DLD1 (cell line): ENCODE data around the gene ZFP36L1.

Experiments used
- in situ Hi-C: cut with HindIII; loops from 2 replicates; pipeline ENCODE4 v1.10.0; 2017; ENCODE audit warnings: low sequenced_read_pairs

Gene ZFP36L1

DNA sequence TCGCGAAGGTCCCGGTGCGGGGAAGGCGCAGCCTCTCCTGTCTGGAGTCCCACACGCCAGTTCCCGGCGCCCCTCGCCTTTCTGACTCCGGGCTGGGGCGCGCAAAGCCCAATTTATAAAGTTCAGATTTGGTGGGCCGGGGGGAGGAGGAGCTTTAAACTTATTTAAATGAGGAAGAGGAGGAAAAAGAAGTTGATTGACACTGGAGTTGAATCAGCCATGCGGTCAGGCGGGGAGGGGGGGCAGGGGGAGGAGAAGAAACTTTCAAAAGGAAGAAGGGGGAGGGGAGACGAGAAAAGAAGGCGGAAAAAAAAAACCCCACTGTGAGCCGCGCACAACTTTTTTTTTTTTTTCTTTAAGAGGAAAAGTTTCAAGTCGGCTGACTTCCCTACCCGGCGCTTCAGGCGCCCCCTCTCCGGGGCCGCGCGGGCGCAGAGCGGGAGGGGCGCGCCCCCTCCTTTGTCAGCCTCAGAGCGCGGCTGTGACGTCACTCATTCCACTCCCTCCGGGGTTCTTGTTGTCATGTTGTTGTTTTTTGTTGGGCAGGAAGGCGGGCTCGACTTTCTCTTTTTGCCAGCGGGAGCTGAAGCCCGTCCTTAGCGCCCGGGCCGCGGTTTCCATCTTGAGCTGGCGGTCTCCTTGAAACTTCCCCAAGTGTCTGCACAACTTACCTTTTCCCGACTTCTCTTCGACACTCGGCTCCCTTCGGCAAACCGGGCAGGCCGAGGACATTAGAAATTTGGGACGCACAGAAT lies at the start of gene ZFP36L1:
Gene ZFP36L1, minus strand, starts transcription at position 89 of the 755 bp plus-strand sequence. CDS start 129 bp downstream, outside the sequence.
- in situ Hi-C loops = no loop called here

DNA sequence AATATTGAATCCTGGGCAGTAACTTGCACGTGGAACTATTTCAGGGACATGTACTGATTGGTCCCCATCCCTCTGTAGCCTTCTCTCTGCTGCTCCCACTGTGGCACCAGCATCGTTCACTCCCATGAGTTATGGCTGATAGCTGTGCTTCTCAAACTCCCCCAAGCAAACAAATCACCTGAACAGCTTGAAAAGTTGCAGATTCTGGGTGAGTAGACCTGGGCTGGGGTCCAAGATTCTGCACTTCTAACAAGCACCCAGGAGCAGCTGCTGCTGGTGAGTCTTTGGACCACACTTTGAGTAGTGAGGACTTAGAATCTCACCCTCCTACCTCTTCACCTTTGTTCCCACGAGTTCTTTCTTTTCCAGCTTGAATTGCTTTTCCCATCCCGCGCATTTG lies 49.4 kb upstream of the ZFP36L1 start:
- in situ Hi-C loops = no loop called here

- in situ Hi-C loops = no loop called here
Observed at GRCh38 chr14:68841016-68841809, 48.3 kb upstream of the ZFP36L1 start.

GRCh38 chr14:68840454-68840853 lies 47.6 kb upstream of the ZFP36L1 start:
- in situ Hi-C loops = no loop called here

- in situ Hi-C loops = no loop called here
Observed at GRCh38 chr14:68836082-68836481, 43.2 kb upstream of the ZFP36L1 start.

DNA sequence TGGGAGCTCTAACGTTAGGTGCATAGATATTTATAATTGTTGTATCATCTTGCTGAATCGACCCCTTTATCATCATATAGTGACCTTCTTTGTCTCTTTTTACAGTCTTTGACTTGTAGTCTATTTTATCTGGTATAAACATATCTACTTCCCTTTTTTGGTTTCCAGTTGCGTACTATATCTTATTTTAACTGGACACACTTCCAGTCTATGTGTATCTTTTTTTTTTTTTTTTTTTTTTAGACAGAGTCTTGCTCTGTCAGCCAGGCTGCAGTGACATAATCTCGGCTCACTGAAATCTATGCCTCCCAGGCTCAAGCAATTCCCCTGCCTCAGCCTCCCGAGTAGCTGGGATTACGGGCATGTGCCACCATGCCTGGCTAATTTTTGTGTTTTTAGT lies 41.9 kb upstream of the ZFP36L1 start:
- in situ Hi-C loops = no loop called here

DNA sequence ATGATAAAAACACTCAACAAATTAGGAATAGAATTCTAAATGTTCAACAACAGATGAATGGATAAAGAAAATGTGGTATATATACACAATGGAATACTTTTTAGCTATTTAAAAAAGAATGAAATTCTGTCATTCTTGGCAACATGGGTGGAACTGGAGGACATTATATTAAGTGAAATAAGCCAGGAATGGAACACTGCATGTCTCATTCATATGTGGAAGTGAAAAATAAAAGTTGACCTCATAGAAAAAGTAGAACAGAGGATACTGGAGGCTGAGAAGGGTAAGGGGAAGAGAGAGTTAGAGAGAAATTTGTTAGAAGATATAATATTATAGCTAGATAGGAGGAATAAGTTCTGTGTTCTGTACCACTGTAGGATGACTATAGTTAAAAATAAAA lies 35.8 kb upstream of the ZFP36L1 start:
- in situ Hi-C loops = no loop called here

GRCh38 chr14:68825729-68826128 lies 32.9 kb upstream of the ZFP36L1 start:
- in situ Hi-C loops = no loop called here

GRCh38 chr14:68824517-68825347 lies 31.9 kb upstream of the ZFP36L1 start:
- in situ Hi-C loops = loop anchor here (25.0 kb wide), 1 partner anchor 887 kb away; no protein-coding TSS in a partner anchor

DNA sequence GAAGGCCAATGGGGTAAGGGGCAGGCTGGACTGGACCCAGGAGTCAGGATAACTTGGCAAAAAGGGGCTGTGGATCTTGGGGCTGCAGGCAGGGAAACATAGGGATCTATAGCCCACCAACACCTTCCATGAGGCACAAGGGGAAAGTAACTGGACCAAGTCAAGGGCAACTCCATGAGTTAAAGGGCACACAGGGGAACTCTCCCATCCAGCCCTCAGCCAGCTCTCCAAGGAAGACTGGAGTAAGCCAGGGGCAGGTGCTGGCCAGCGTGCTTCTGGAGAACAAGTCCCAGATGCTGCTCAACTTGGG lies 31.3 kb upstream of the ZFP36L1 start:
- in situ Hi-C loops = loop anchor here (25.0 kb wide), 1 partner anchor 887 kb away; no protein-coding TSS in a partner anchor

GRCh38 chr14:68823434-68824206 lies 30.8 kb upstream of the ZFP36L1 start:
- in situ Hi-C loops = loop anchor here (25.0 kb wide), 1 partner anchor 886 kb away; no protein-coding TSS in a partner anchor

DNA sequence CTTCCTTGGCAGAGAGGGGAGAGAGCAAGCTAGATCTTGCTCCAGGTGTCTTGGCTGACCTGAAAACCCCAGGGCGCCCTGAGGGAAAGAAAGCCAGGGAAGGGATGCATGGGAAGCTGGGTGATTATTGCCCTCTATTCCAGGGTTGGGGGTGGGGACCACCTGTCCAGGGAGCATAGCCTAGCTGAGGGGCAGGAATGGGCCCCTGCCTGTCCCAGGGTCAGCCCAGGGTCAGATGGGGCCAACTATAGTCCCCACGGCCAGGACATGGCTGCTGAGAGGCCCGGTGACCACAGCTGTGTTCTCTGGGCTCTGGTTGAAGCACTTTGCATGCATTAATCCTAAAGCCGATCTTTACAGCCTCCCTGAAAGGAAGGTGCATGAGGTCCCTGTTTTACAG lies 30.1 kb upstream of the ZFP36L1 start:
- in situ Hi-C loops = loop anchor here (25.0 kb wide), 1 partner anchor 886 kb away; no protein-coding TSS in a partner anchor

- in situ Hi-C loops = loop anchor here (25.0 kb wide), 1 partner anchor 885 kb away; no protein-coding TSS in a partner anchor
Observed at GRCh38 chr14:68822132-68822651, 29.3 kb upstream of the ZFP36L1 start.

DNA sequence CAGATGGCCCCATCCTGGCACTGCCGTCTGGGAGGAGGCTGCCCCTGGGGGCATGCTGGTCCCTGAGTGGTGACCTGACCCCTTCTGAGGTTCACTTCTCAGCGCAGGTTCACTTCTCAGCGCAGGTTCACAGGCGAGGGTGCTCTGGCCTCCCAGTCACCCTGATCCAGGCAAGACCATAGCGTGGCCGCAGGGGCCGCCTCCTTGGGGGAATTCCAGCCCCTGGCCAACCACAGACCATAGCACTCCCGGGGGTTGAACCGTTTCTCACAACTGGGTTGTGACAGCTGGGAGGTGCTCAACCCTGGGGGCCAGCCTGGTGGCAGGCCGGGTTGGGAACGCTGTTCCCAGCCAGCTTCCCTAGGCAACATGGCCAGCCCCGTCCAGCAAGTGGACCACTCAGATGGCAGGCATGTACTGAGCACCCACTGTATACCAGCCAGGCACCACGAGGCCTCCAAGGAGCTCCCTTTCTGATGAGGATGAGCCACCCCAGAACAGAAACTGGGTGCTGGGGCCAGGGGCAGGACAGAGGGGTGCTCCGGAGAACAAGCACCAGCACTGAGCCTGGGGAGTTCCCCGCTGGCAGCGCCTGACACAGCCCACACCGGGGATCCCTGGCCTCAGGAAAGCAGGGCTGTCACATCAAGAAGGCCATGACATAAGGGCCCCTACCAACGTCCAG lies 28.3 kb upstream of the ZFP36L1 start:
- in situ Hi-C loops = loop anchor here (25.0 kb wide), 1 partner anchor 884 kb away; no protein-coding TSS in a partner anchor

GRCh38 chr14:68820536-68820935 lies 27.7 kb upstream of the ZFP36L1 start:
- in situ Hi-C loops = loop anchor here (25.0 kb wide), 1 partner anchor 883 kb away; no protein-coding TSS in a partner anchor

- in situ Hi-C loops = loop anchor here (25.0 kb wide), 1 partner anchor 883 kb away; no protein-coding TSS in a partner anchor
Observed at GRCh38 chr14:68820119-68820518, 27.3 kb upstream of the ZFP36L1 start.

- in situ Hi-C loops = loop anchor here (25.0 kb wide), 1 partner anchor 882 kb away; no protein-coding TSS in a partner anchor
Observed at GRCh38 chr14:68819260-68819691, 26.4 kb upstream of the ZFP36L1 start.

GRCh38 chr14:68817506-68818212 lies 24.8 kb upstream of the ZFP36L1 start:
- in situ Hi-C loops = loop anchor here (25.0 kb wide), 1 partner anchor 880 kb away; no protein-coding TSS in a partner anchor
